ENCODE results near the gene NLK. TPM values are rescaled to one million over a fixed set of nuclear protein-coding genes. Genes with fewer than 3 reads are reported as not detected.

NLK gene
- total and polyA plus RNA-seq, 2 donors (not counting 1 experiment from before 2014, with no cell fraction given): 12.7 to 24.8 TPM

- intact Hi-C loops (cut with micrococcal nuclease): no loop called here
- no peaks in the 10 kb centered on the region for H3K9me3 Mint-ChIP-seq (ENCODE audit: insufficient read depth)
- Histone ChIP-seq H3K36me3 (replicated peaks in 1 of 2; ENCODE audit: control extremely low read depth in 1 of 2, control insufficient read depth in 1 of 2, extremely low read depth in 1 of 2, insufficient read depth in 2 of 2, low read length in 1 of 2) (peaks cover 16 to 20% of the 10 kb centered on the region in 2 experiments), H2AFZ (ENCODE audit: insufficient read depth, low read depth, low read length, poor library complexity, severe bottlenecking) (no peak overlapping the region), H3K4me3 (ENCODE audit: control extremely low read depth in 1 of 5, extremely low read depth in 1 of 5, insufficient read depth in 1 of 5, low read depth in 2 of 5, low read length in 4 of 5) (no peak overlapping the region), H3K27ac (ENCODE audit: low read length in 2 of 2) (no peak overlapping the region), H3K27me3 (replicated peaks in 1 of 4; ENCODE audit: control extremely low read depth in 1 of 4, control insufficient read depth in 3 of 4, insufficient read depth in 4 of 4, low read length in 3 of 4) (no peaks in the 10 kb centered on the region), H3K4me1 (ENCODE audit: control insufficient read depth in 2 of 2, insufficient read depth in 2 of 2, low read length in 2 of 2) (peaks cover under 1% of the 10 kb centered on the region in 2 donors), H3K79me2 (ENCODE audit: control insufficient read depth, insufficient read depth, low read length) (no peaks in the 10 kb centered on the region), H4K20me1 (ENCODE audit: control insufficient read depth, insufficient read depth, low read length, poor library complexity, severe bottlenecking) (no peaks in the 10 kb centered on the region), H3K9me3 (ENCODE audit: control extremely low read depth in 1 of 3, control insufficient read depth in 2 of 3, insufficient read depth in 1 of 3, low read length in 2 of 3) (peaks cover 0 to 1% (median 0%) of the 10 kb centered on the region in 3 donors), H3K4me2 (replicated peaks; ENCODE audit: low read depth, low read length, poor library complexity, severe bottlenecking) (no peak overlapping the region), H3K9ac (ENCODE audit: low read length) (no peak overlapping the region)
- CTCF ChIA-PET: no interaction called here
- WGBS (ENCODE audit: insufficient coverage): no CpG with 5 or more reads among the region's 2 CpGs
- TF ChIP-seq CTCF (IDR thresholded peaks at IDR 0.05) (no peak), EZH2 (IDR thresholded peaks at IDR 0.05; ENCODE audit: borderline replicate concordance, insufficient read depth, low read depth, low read length, poor library complexity, severe bottlenecking) (no peak)
- peaks cover 4% of the 10 kb centered on the region for H3K4me1 Mint-ChIP-seq
- H3K27me3 Mint-ChIP-seq: no peaks in the 10 kb centered on the region
- ATAC-seq (ENCODE audit: low read depth) (no peak), DNase-seq (no peak)
- H3K27ac Mint-ChIP-seq: no peak overlapping the region
- H3K4me3 Mint-ChIP-seq: no peak overlapping the region
- POLR2A ChIA-PET: no interaction called here
These were observed 145.5 kb downstream of the NLK start for GRCh38 chr17:28187931-28188330.

- H3K27me3 Mint-ChIP-seq: no peaks in the 10 kb centered on the region
- ChIA-PET POLR2A (no interaction called here), CTCF (no interaction called here)
- peaks cover 10% of the 10 kb centered on the region for H3K4me1 Mint-ChIP-seq
- TF ChIP-seq CTCF (IDR thresholded peaks at IDR 0.05) (no peak), EZH2 (IDR thresholded peaks at IDR 0.05; ENCODE audit: borderline replicate concordance, insufficient read depth, low read depth, low read length, poor library complexity, severe bottlenecking) (no peak)
- H3K4me3 Mint-ChIP-seq: no peak overlapping the region
- H3K9me3 ChIP-seq (ENCODE audit: control extremely low read depth in 1 of 3, control insufficient read depth in 2 of 3, insufficient read depth in 1 of 3, low read length in 2 of 3): peaks cover 0 to 1% (median 0%) of the 10 kb centered on the region in 3 donors
- no peak overlapping the region for H2AFZ ChIP-seq (ENCODE audit: insufficient read depth, low read depth, low read length, poor library complexity, severe bottlenecking)
- no peaks in the 10 kb centered on the region for H3K27me3 ChIP-seq (replicated peaks in 1 of 4; ENCODE audit: control extremely low read depth in 1 of 4, control insufficient read depth in 3 of 4, insufficient read depth in 4 of 4, low read length in 3 of 4)
- peaks cover 4% of the 10 kb centered on the region in 2 donors for H3K4me1 ChIP-seq (ENCODE audit: control insufficient read depth in 2 of 2, insufficient read depth in 2 of 2, low read length in 2 of 2)
- no peak overlapping the region for H3K27ac Mint-ChIP-seq
- H3K9me3 Mint-ChIP-seq (ENCODE audit: insufficient read depth): no peaks in the 10 kb centered on the region
- intact Hi-C loops (cut with micrococcal nuclease): no loop called here
- no peak for DNase-seq
- no peak overlapping the region for H3K4me3 ChIP-seq (ENCODE audit: control extremely low read depth in 1 of 5, extremely low read depth in 1 of 5, insufficient read depth in 1 of 5, low read depth in 2 of 5, low read length in 4 of 5)
- no peaks in the 10 kb centered on the region for H4K20me1 ChIP-seq (ENCODE audit: control insufficient read depth, insufficient read depth, low read length, poor library complexity, severe bottlenecking)
- 100% methylated on average over 1 of the region's 1 CpG for WGBS (ENCODE audit: insufficient coverage)
- no peaks in the 10 kb centered on the region for H3K79me2 ChIP-seq (ENCODE audit: control insufficient read depth, insufficient read depth, low read length)
- peaks cover 18 to 20% of the 10 kb centered on the region in 2 experiments for H3K36me3 ChIP-seq (replicated peaks in 1 of 2; ENCODE audit: control extremely low read depth in 1 of 2, control insufficient read depth in 1 of 2, extremely low read depth in 1 of 2, insufficient read depth in 2 of 2, low read length in 1 of 2)
- no peak for ATAC-seq (ENCODE audit: low read depth)
- no peak overlapping the region for H3K27ac ChIP-seq (ENCODE audit: low read length in 2 of 2)
- no peak overlapping the region for H3K4me2 ChIP-seq (replicated peaks; ENCODE audit: low read depth, low read length, poor library complexity, severe bottlenecking)
- H3K9ac ChIP-seq (ENCODE audit: low read length): no peak overlapping the region
These were observed 146.4 kb downstream of the NLK start for GRCh38 chr17:28188841-28189263.

Data from B cell (primary cell).